GM21619 (cell line): ENCODE data around the gene MAST2.
"Not testable (repeated sequence)": the region's sequence is repeated elsewhere in the genome, so short reads cannot be mapped to it uniquely, and the experiment has no call there.

Source experiments
- ATAC-seq: cut with Tn5 transposase; IDR thresholded peaks from one replicate; pipeline ENCODE4 v1.9.1; 2021; ENCODE audit not compliant: unreplicated experiment

Gene MAST2

GRCh38 chr1:46056325-46056724 is 252.9 kb downstream of the MAST2 start:
- ATAC-seq: no peak

DNA sequence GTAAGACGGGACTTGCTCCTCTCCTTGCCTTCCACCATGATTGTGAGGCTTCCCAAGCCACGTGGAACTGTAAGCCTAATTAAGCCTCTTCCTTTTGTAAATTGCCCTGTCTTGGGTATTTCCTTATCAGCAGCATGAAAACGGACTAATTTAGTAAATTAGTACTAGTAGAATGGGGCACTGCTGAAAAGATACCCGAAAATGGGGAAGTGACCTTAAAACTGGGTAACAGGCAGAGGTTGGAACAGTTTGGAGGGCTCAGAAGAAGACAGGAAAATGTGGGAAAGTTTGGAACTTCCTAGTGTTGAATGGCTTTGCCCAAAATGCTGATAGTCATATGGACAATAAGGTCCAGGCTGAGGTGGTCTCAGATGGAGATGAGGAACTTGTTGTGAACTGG is 253.8 kb downstream of the MAST2 start:
- ATAC-seq: not testable (repeated sequence)

GRCh38 chr1:46057781-46058180 is 254.4 kb downstream of the MAST2 start:
- no peak for ATAC-seq

GRCh38 chr1:46058936-46059335 is 255.5 kb downstream of the MAST2 start:
- no peak for ATAC-seq

DNA sequence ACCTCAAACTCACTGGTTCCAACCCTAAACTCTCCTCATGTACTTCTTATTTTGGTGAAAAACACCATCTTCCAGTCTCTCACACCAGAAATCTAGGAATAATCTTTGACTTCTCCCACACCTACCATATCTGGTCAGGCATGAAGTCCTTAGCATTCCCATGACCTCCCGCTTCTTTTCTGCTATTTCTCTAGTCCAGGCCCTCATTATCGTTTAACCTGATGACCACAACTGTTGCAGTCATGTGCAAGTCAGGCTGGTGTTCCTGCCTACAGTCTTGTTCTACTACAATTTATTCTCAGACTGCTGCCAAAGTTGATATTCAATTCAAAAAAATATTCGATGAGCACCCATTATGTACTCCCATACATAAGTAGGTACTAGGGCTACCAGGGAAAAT is 257.7 kb downstream of the MAST2 start:
- no peak for ATAC-seq

DNA sequence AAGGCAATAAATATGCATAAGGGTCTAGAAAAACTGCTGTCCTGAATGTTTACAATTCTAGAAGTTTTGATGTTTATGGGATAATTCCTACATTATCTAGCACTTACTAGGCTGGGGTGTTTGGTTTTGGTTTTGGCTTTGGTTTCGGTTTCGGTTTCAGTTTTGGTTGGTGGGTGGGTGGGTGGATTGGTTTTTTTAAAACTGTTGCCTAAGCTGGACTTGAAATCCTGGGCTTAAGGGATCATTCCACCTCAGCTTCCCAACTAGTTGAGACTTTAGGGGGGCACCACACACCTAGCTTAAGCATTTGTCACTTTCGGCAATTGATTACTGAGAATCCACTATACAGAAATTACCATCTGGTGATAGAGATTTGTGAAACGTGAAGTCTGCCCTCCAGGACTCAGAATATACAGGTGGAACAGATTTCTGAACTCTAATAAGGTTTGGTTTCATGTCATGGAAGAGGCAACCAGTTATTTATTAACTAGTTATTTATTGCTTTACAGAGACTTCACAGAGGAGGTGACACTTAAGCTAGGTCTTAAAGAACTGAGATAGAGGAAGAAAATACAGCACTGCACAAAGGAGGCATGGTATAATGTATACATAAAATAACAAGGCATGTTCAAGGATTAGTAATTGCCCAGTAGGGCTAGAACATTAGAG is 259.4 kb downstream of the MAST2 start:
- peak; percentile 45 for ATAC-seq

GRCh38 chr1:46064708-46065107 is 261.3 kb downstream of the MAST2 start:
- no peak for ATAC-seq

DNA sequence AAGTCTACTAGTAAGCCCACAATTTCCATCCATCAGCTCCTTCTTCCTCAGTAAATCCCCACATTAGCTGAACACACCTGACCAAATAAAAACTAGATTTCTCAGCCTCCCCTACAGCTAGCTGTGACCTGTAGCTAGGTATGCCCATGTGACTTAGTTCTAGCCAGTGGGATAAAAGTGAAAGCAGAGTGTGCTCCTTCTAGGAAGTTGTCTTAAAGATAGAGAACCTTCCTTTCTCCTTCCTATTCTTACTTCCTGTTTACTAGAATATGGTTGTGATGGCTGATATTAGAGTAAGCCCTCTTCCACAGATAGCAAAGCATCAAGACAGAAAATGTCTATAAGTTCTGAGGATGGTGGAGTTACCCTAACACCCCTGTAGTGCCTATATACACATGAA is 262.0 kb downstream of the MAST2 start:
- peak; percentile 36 for ATAC-seq

DNA sequence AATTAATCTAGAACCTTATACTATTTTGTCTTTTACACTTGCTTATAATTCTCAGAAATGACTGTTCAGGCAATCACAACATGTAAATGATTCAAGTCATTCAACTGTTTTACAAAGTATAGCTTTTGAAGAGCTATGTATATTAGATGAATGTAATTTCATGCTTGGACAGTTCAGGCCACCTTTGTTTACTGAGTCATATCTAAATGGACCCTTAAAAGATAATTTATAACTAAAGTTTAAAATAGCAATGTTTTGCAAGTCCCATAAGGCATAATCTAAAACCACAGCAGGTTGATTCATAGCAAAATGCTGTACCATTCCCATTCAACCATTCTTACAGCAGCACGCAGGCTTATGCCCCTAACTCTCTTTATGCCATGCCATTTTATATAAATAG is 264.2 kb downstream of the MAST2 start:
- peak; percentile 55 for ATAC-seq

DNA sequence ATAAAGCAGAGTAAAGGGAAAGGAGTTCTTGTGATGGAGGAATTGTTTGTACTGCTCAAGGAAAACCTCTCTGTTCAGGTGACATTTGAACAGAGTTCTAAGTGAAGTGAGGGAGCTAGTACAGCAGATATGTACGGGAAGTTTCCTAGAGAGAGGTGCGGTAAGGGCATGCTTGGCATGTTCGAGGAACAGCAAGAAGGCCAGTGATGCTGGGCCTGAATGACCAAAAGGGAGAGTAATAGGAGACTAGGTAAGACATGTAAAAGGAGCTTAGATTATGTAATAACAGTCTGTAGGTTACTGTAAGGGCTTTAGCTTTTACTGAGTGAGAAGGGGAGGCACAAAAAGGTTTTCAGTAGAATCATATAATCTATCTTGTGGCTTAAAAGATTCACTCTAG is 265.1 kb downstream of the MAST2 start:
- no peak for ATAC-seq

GRCh38 chr1:46070164-46070814 is 266.9 kb downstream of the MAST2 start:
- ATAC-seq: no peak

- no peak for ATAC-seq
Observed at GRCh38 chr1:46072975-46073374, 269.6 kb downstream of the MAST2 start.

DNA sequence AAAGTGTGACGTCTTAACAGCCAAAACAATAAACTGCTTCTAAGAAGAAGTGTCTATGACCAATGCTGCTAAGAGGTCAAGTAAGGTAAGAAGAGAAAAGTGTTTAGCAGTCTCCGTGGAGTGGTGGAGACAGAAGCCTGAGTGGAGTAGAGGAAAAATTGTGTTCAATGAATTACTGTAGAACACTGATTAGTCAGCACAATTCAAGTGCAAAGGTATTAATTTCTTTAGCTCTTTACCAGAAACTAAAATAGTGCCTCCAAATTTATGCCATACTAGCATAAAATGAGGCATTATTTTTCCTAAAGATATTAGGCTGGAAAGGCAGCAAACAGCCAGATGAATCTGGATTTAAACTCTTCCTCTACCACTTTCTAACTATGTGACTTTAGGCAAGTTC is 272.9 kb downstream of the MAST2 start:
- ATAC-seq: no peak

DNA sequence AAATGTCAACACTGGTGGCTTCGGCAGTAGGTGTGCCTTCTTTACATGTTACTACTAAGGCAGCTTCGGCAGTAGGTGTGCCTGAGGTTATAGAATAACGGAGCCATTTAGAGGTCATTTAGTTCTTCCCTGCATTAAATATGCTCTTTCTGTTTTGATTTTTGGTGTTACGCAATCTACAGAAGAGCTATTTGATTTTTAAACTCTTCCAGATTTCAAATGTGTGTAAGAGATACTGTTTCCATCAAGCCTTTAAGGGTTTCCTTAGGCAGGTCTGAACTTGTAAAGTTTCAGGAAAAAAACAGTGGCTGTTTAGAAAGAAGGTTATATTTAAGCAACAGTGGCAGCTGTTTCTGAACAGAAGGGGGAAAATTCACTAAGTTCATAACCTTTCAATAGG is 274.2 kb downstream of the MAST2 start:
- ATAC-seq: no peak

- ATAC-seq: no peak
Observed at GRCh38 chr1:46080257-46080656, 276.8 kb downstream of the MAST2 start.

- no peak for ATAC-seq
Observed at GRCh38 chr1:46081206-46081605, 277.8 kb downstream of the MAST2 start.

GRCh38 chr1:46081619-46082018 is 278.2 kb downstream of the MAST2 start:
- ATAC-seq: no peak

- no peak for ATAC-seq
Observed at GRCh38 chr1:46083579-46083978, 280.2 kb downstream of the MAST2 start.

- no peak for ATAC-seq
Observed at GRCh38 chr1:46084553-46085451, 281.4 kb downstream of the MAST2 start.
